Ovary (tissue), 3 donors: Measurements from ENCODE around the gene SPINK1.

Experiments
- CTCF ChIP-seq, 3 donors: fragments of 450-650 bp in 2 of 3; fragments of 200-600 bp in 1 of 3; IDR thresholded peaks; one replicate each; pipeline versions ENCODE4 v1.5.1 to v1.8.0; 2016 to 2022; ENCODE audit warnings: antibody characterized with exemption in 3 of 3, mild to moderate bottlenecking in 1 of 3
- POLR2A ChIP-seq: fragments of 450-650 bp; IDR thresholded peaks from one replicate; pipeline ENCODE4 v1.6.1; 2017; ENCODE audit warnings: antibody characterized with exemption, mild to moderate bottlenecking, moderate library complexity
- donor health status: DM: no; HTN: no; CAD: no.

DNA sequence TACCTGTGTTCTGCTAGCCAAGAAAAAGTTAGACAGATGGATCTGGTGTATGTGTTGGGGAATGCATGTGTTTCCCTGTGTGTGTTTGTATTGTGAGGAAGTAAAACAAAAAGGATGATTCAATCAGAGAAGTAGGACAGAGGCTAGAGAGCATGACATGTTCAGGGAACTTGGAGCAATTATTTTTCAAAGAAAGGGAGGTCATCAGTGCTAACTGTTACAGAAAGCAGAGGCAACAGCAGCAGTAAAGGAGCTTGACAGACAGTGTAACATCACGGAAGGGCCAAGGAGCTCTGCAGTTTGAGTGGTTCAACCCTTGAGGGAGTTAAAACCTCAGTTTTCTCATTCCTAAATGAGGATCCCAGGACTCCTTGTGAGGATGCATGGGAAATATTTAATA, 13.2 kb downstream of the SPINK1 start:
- TF ChIP-seq CTCF (IDR thresholded peaks at IDR 0.05) (no peak), POLR2A (no peak)
